Activated CD4-positive, alpha-beta T cell treated with anti-CD3 and anti-CD28 coated beads, Interleukin-2, Interleukin-4, amounts not matched to agents 100 ng/mL and 50 ng/mL, durations not matched to agents 16 hours and 8 hours (primary cell): ENCODE measurements around the gene VPS13A.
"Not testable (repeated sequence)": the region's sequence is repeated elsewhere in the genome, so short reads cannot be mapped to it uniquely, and the experiment has no call there.

Experiments
- DNase-seq: peaks from one replicate; pipeline ENCODE4 v3.0.0-alpha.2; 2020; ENCODE audit warnings: low spot score

Gene VPS13A

DNA sequence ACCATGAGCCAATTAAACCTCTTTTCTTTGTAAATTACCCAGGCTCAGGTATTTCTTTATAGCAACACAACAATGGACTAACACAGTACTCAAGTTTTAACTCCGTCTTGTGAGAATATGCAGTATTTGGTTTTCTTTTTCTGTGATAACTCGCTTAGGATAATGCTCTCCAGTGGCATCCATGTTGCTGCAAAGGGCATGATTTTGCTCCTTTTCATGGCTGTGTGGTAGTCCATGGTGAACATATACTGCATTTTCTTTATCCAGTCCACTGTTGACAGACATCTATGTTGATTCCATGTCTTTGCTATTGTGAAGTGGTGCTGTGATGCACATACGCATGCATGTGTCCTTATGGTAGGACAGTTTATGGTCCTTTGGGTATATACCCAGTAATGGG lies 10.9 kb downstream of the VPS13A start:
- DNase-seq: no peak

DNA sequence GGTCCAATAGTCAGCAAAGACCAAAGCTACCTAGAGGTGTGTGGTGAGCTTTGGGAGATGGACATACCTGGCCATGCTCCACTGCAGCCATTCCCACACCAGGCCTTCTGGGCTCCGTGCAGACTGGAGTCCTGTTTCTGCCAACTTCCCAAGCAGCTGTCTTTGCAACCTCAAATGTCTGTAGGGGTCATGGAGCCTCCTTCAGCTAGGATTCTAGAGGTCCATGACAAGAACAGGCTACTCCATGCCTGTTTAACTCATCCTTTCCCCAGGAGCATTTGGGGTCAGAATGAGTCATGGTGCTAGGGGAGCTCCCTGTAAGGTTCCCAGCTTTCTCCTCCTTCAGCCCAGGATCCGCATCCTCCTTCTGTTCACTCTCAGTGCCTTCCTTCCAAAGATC lies 17.1 kb downstream of the VPS13A start:
- no peak for DNase-seq

DNA sequence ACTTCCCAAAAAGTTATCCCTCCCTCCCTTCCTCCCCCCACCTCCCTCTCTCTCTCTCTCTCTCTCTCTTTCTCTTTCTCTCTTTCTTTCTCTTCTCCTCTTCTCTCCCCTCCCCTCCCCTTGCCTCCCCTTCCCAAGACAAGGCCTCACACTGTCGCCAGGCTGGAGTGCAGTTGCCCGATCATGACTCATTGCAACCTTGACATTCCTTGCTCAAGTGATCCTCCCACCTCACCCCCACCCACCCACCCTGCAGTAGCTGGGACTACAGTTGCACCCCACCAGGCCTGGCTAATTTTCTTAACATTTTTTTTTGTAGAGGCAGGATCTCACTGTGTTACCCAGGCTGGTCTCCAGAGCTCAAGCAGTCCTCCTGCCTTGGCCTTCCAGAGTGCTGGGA lies 32.8 kb downstream of the VPS13A start:
- DNase-seq: no peak

DNA sequence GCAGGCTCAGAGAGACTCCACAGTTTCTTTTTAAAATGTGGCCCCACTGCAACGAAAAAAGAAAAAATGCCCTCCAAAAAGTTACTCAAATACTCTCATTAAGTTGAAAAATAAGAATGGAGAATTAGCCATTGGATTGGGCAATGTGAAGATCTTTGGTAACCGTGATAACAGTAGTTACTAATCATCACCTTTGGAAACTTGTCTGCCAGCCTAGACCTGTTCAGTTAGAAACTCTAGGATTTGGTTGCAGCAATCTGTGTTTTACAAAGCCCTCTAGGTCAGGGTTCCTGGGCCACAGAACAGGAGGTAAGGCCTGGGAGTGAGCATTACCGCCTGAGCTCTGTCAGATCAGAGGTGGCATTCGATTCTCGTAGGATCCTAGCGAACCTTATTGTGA lies 34.2 kb downstream of the VPS13A start:
- DNase-seq: no peak

DNA sequence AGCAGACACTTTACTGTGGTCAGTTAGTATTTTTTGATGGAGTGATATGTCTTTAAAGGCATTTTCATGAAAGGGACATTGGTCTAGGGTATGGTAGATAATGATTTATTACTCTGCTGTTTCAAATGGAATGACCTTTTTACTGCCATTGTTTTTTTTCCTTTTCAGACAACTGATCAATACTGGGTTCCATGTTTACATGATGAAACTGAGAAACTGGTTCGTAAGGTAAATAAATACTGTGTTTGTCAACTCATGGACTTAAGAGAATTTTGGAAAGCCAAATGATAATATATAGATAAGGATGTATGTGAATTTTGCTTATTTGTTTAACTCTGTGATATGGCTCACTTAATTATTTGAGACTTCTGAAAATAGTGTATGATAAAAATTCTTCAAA lies 35.5 kb downstream of the VPS13A start:
- DNase-seq: no peak

DNA sequence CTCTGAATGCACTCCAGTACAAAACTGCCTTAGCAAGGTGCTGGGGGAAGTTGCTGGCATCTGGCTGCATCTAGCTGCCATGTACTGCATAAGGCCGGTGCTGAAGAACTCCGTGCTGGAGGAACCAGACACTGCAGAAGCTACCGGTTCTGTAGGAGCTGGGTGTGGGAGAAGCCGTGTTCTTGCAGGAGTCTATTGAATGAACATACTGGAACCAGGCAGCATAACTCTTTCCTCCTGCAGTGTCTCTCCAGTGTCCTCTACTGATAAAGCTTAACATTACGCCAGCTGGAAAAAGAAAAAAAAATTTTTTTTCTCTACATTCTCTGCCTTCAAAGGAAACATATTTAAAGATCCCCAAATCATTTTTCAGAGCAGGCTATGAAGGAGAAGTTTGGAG lies 38.5 kb downstream of the VPS13A start:
- DNase-seq: no peak

DNA sequence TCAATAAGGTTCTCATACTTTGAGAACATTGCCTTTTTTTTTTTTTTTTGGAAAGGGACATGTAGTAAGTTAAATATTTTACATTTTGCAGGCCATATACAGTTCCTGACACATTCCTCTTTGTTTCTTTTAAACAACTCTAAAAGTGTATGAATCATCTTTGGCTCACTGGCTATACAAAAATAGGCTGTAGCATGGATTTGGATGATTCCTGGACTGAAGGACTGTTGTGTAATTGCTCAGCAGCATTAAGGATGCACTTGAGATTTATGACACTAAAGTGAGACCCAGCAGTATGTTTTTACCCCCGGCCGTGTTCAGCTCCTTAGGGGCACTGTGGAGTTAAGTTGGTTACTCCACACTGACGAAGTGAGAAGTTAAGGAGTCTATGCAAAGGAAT lies 41.3 kb downstream of the VPS13A start:
- no peak for DNase-seq

DNA sequence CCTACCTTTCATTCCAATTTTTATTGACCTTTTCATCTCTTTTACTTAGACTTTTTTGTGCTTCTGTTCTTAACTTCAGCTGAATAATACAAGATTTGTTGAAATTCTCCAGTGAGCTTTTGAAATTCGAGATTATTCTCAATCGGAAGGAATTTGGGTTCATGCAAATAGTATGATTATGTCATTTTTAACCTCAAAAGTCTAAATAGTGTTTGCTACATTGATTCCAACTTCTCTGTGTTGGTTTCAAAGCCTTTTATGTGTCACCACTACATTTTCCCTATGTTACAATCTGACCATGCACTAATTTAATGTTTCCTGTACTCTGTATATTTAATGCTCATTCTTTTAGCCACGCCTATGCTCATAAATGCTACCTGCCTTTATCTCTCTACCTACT lies 44.1 kb downstream of the VPS13A start:
- DNase-seq: no peak

GRCh38 chr9:77224746-77225312 lies 47.5 kb downstream of the VPS13A start:
- no peak for DNase-seq

GRCh38 chr9:77236693-77237092 lies 59.4 kb downstream of the VPS13A start:
- no peak for DNase-seq

DNA sequence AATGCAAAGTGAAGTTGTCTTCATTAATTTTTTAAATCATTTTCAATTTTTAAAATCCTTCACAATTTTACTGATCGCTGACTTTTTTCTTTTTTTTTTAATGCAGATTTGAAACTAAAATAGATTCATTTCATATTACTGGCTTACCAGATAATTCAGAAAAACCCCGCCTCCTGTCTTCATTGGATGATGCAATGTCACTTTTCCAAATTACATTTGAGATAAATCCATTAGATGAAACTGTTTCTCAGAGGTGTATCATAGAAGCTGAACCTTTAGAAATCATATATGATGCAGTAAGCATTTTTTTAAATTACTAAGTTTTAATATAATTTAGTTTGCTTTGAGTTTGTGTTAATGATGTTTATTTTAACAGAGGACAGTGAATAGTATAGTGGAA lies 60.6 kb downstream of the VPS13A start:
- DNase-seq: no peak

DNA sequence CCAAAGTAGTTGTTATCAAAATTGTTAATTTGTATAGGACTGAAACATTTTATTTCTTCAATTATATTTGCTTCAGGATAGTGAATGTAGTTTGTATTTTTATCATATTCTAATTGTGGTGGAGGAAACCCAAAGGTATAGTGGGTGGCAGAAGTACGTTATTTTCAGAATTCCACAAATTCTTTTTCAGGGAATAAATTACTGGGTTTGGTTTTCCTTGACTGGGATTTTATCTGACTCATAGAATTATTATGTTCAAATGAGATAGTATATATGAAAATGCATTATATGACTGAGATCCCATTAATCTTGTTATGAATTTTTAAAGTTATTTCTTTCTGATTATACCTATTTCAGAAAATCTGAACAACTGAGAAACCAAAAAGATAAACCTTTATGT lies 73.7 kb downstream of the VPS13A start:
- no peak for DNase-seq

DNA sequence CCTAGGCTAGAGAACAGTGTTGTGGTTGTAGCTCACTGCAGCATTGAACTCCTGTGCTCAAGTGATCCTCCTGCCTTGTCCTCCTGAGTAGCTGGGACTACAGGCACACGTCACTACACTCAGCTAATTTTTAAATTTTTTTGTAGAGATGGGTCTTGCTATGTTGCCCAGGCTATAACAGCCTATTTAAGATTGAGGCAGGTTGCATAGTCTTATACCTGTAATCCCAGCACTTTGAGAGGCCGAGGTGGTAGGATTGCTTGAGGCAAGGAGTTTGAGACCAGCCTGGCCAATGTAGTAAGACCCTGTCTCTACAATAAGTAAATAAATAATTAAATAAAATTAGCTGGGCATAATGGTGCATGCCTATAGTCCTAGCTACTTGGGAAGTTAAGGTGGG lies 79.9 kb downstream of the VPS13A start:
- DNase-seq: no peak

GRCh38 chr9:77261605-77262004 lies 84.3 kb downstream of the VPS13A start:
- DNase-seq: no peak

DNA sequence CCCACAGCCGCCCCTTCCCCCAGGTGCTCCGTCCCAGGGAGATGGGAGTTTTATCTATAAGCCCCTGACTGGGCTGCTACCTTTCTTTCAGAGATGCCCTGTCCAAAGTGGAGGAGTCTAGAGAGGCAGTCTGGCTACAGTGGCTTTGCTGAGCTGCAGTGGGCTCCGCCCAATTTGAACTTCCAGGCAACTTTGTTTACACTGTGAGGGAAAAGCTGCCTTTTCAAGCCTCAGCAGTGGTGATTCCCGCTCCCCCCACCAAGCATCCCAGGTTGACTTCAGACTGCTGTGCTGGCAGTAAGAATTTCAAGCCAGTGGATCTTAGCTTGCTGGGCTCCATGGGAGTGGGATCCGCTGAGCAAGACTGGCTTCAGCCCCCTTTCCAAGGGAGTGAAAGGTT lies 90.4 kb downstream of the VPS13A start:
- DNase-seq: not testable (repeated sequence)

- DNase-seq: no peak
These were observed 93.8 kb downstream of the VPS13A start for GRCh38 chr9:77271023-77271690.

GRCh38 chr9:77276799-77277198 lies 99.5 kb downstream of the VPS13A start:
- DNase-seq: no peak

- DNase-seq: no peak
These were observed 100.4 kb downstream of the VPS13A start for GRCh38 chr9:77277719-77278118.

- DNase-seq: no peak
These were observed 106.7 kb downstream of the VPS13A start for GRCh38 chr9:77283991-77284390.

GRCh38 chr9:77284616-77285015 lies 107.3 kb downstream of the VPS13A start:
- no peak for DNase-seq

DNA sequence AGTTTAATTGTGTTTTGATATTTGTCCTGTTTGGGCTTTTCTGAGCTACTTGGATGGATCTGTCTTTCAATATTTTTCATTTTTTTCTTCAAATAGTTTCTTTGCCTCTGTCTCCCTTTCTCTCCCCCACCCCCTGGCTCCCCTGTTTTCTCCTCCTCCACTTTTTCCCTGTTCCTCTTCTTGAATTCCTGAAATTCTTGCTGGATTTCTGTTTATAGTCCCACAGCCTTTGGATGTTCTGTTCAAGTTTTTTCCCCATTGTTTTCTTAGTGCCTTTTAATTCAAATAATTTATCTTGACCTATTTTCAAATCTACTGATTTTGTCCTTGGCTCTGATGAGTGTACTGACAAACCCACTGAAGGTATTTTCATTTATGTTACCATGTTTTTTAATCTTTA lies 113.0 kb downstream of the VPS13A start:
- DNase-seq: no peak

DNA sequence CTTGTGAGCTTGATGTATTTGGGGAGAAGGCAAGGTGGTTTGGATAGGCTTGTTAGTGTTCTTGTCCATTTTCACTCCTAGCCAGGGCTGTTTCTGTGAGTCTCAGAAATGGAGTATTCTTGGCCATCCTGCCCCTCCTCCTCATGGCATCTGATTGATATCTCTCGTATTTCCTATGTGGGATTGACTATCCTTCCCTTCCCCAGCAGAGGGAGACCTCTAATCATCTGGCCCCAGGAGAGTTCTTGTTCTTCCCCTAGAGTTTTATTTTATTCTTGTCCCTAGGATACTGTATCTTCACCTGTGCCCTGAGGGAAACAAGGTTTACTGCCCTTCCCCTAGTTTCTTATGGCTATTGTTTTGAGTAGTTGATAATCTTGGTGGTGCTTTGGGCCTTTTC lies 114.4 kb downstream of the VPS13A start:
- DNase-seq: no peak

DNA sequence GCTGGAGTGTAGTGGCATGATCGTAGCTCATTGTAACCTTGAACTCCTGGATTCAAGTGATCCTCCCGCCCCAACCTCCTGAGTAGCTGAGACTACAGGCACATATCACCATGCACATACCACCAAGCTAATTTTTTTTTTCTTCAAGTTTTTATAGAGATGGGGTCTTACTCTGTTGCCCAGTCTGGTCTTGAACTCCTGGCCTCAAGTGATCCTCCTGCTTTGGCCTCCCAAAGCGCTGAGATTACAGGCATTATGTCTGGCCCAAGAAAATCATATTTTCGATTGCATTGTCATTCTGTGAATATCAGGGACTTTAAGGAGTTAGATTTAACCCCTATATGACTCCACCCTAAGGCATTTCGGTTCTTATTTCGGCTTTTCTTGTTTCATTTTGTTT lies 116.6 kb downstream of the VPS13A start:
- DNase-seq: no peak

GRCh38 chr9:77304543-77304942 lies 127.2 kb downstream of the VPS13A start:
- no peak for DNase-seq
